ENCODE data around the gene LFNG. TPM values are rescaled to one million over a fixed set of nuclear protein-coding genes. Genes with fewer than 3 reads are reported as not detected.
A peak's percentile ranks its signal among the peaks of the same experiment; 100 is the strongest.

LFNG gene
- total and polyA plus RNA-seq, 4 donors: 11.5 to 47.6 (median 23.7) TPM

DNA sequence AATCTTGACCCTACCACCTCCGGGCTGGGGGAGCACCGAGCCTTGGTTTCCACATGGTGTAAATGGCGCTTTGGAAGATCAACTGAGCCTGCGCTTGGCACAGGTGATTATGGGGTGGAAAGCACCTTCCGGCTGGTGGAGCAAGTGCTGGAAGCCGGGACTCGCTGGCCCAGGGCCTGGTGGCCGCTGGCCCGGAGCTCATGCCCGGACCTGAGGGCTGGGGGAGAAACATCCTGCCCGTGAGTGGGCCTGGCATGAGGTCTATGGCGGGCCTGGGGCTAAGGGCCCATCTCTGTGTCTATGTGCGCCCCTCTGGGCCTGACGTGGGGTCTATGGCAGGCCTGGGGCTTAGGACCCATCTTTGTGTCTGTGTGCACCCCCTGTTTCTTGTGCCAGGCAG is 14.2 kb upstream of the LFNG start:
- TF ChIP-seq, protein P1, sequence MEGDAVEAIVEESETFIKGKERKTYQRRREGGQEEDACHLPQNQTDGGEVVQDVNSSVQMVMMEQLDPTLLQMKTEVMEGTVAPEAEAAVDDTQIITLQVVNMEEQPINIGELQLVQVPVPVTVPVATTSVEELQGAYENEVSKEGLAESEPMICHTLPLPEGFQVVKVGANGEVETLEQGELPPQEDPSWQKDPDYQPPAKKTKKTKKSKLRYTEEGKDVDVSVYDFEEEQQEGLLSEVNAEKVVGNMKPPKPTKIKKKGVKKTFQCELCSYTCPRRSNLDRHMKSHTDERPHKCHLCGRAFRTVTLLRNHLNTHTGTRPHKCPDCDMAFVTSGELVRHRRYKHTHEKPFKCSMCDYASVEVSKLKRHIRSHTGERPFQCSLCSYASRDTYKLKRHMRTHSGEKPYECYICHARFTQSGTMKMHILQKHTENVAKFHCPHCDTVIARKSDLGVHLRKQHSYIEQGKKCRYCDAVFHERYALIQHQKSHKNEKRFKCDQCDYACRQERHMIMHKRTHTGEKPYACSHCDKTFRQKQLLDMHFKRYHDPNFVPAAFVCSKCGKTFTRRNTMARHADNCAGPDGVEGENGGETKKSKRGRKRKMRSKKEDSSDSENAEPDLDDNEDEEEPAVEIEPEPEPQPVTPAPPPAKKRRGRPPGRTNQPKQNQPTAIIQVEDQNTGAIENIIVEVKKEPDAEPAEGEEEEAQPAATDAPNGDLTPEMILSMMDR (IDR thresholded peaks at IDR 0.05; ENCODE audit: control extremely low read depth, extremely low read depth): no peak
- no peaks in the 10 kb centered on the region for H3K9me3 ChIP-seq (ENCODE audit: control insufficient read depth in 4 of 4, insufficient read depth in 3 of 4, low read length in 3 of 4)
- H3K9ac ChIP-seq (ENCODE audit: insufficient read depth in 1 of 2, low read length in 2 of 2): no peak overlapping the region
- no peak overlapping the region for H3K27ac ChIP-seq (ENCODE audit: low read depth in 1 of 2, low read length in 1 of 2)
- peaks cover 0 to 14% (median under 1%) of the 10 kb centered on the region in 5 donors for H3K4me1 ChIP-seq (ENCODE audit: control insufficient read depth in 5 of 5, insufficient read depth in 5 of 5, low read length in 5 of 5)
- no peaks in the 10 kb centered on the region for H3K36me3 ChIP-seq (ENCODE audit: control insufficient read depth in 4 of 4, insufficient read depth in 4 of 4, low read length in 4 of 4)
- ATAC-seq (ENCODE audit: insufficient read depth, low FRiP score): no peak
- no peaks in the 10 kb centered on the region for H3K27me3 ChIP-seq (ENCODE audit: control insufficient read depth in 3 of 3, insufficient read depth in 3 of 3, low read length in 2 of 3)
- no peak for DNase-seq
- H3K4me3 ChIP-seq: no peak overlapping the region
- WGBS, 2 donors: 96 to 99% methylated on average over 14 of the region's 14 CpGs

DNA sequence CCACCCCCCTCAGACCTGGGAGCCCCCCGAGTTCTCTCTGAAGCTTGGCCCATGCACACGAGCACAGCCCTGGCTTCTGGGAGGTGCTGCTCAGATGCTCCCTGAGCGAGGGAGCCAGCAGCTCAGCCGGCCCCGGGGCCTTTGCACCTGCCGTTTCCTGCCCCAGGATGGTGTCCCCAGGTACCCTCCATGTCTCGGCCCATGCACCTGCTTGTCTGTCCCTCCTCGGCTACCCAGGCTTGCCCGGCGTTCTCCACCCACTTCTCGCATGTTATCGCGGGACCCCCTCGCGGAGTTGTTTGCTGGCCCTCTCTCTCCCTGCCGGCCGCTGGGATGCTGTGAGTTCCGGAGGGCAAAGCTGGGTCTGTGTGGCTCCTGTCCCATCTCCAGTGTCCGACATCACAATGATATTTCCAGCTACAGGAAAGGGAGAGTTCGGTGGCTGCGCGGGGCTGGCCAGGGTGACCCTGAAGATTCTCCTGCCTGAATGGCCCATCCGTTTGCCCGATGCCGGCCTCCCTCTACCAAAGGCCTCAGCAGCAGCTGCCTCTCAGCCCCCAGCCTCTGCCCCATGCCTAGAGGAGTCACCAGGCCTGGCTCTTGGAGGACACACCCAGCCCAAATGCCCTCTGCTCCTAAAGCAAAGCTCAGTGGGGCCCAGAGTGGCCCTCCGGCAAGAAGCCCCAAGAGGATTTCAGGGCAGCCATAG is 12.2 kb upstream of the LFNG start:
- Histone ChIP-seq H3K9ac (ENCODE audit: insufficient read depth in 1 of 2, low read length in 2 of 2) (no peak overlapping the region), H3K36me3 (ENCODE audit: control insufficient read depth in 4 of 4, insufficient read depth in 4 of 4, low read length in 4 of 4) (no peaks in the 10 kb centered on the region), H3K4me1 (ENCODE audit: control insufficient read depth in 5 of 5, insufficient read depth in 5 of 5, low read length in 5 of 5) (peaks cover 0 to 27% (median 20%) of the 10 kb centered on the region in 5 donors), H3K27ac (ENCODE audit: low read depth in 1 of 2, low read length in 1 of 2) (peak overlapping the region in 1 of 2 donors; percentile 82), H3K27me3 (ENCODE audit: control insufficient read depth in 3 of 3, insufficient read depth in 3 of 3, low read length in 2 of 3) (no peaks in the 10 kb centered on the region), H3K9me3 (ENCODE audit: control insufficient read depth in 4 of 4, insufficient read depth in 3 of 4, low read length in 3 of 4) (no peaks in the 10 kb centered on the region), H3K4me3 (no peak overlapping the region)
- no peak for DNase-seq
- no peak for ATAC-seq (ENCODE audit: insufficient read depth, low FRiP score)
- TF ChIP-seq, protein P1 (IDR thresholded peaks at IDR 0.05; ENCODE audit: control extremely low read depth, extremely low read depth): no peak
- 84 to 89% methylated on average over 26 of the region's 26 CpGs for WGBS, 2 donors

GRCh38 chr7:2507917-2508306 is 11.7 kb upstream of the LFNG start:
- no peak for DNase-seq
- Histone ChIP-seq H3K36me3 (ENCODE audit: control insufficient read depth in 4 of 4, insufficient read depth in 4 of 4, low read length in 4 of 4) (no peaks in the 10 kb centered on the region), H3K27ac (ENCODE audit: low read depth in 1 of 2, low read length in 1 of 2) (peak overlapping the region in 1 of 2 donors; percentile 82), H3K27me3 (ENCODE audit: control insufficient read depth in 3 of 3, insufficient read depth in 3 of 3, low read length in 2 of 3) (no peaks in the 10 kb centered on the region), H3K9me3 (ENCODE audit: control insufficient read depth in 4 of 4, insufficient read depth in 3 of 4, low read length in 3 of 4) (no peaks in the 10 kb centered on the region), H3K4me1 (ENCODE audit: control insufficient read depth in 5 of 5, insufficient read depth in 5 of 5, low read length in 5 of 5) (peaks cover 0 to 27% (median 22%) of the 10 kb centered on the region in 5 donors), H3K4me3 (no peak overlapping the region), H3K9ac (ENCODE audit: insufficient read depth in 1 of 2, low read length in 2 of 2) (no peak overlapping the region)
- TF ChIP-seq, protein P1 (IDR thresholded peaks at IDR 0.05; ENCODE audit: control extremely low read depth, extremely low read depth): no peak
- WGBS, 2 donors: 69 to 75% methylated on average over 6 of the region's 6 CpGs
- no peak for ATAC-seq (ENCODE audit: insufficient read depth, low FRiP score)

All from lung (tissue), 12 donors.